ENCODE measurements around the gene RWDD3. TPM values are rescaled to one million over a fixed set of nuclear protein-coding genes. Genes with fewer than 3 reads are reported as not detected.

Gene RWDD3
- total and polyA plus RNA-seq, 2 donors (not counting 1 experiment from before 2014, with no cell fraction given): 19.9 to 21.9 TPM

DNA sequence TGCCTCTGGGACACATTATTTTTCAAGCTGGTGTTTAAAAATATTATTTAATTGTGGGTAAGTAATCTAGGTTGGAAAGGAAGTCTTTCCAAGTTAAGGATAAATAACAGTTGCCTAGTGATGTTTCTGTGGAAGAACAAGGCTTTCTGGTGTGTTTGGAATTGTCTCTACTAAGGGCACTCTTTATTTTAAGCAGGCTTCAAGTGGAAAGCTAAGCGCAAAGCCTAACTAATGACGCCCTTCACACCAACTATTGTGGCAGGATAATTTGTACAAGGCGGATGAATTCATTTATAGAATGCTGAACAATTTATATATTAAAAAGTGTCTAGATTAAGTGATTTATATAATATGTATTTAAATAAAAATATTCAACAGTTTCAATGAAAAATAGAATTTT is 25.1 kb upstream of the RWDD3 start:
- H3K27ac Mint-ChIP-seq: no peak overlapping the region
- H3K9me3 ChIP-seq (ENCODE audit: control extremely low read depth in 1 of 3, control insufficient read depth in 2 of 3, insufficient read depth in 1 of 3, low read length in 2 of 3): no peaks in the 10 kb centered on the region
- intact Hi-C loops (cut with micrococcal nuclease): no loop called here
- ChIA-PET POLR2A (no interaction called here), CTCF (no interaction called here)
- H3K9me3 Mint-ChIP-seq (ENCODE audit: insufficient read depth): no peaks in the 10 kb centered on the region
- H3K4me1 Mint-ChIP-seq: no peaks in the 10 kb centered on the region
- no peak overlapping the region for H3K9ac ChIP-seq (ENCODE audit: low read length)
- no peak overlapping the region for H3K4me3 Mint-ChIP-seq
- H3K36me3 ChIP-seq (replicated peaks in 1 of 2; ENCODE audit: control extremely low read depth in 1 of 2, control insufficient read depth in 1 of 2, extremely low read depth in 1 of 2, insufficient read depth in 2 of 2, low read length in 1 of 2): no peaks in the 10 kb centered on the region
- peaks cover 5% of the 10 kb centered on the region for H3K27me3 Mint-ChIP-seq
- WGBS (ENCODE audit: insufficient coverage): no CpG with 5 or more reads among the region's 3 CpGs
- no peak overlapping the region for H3K4me3 ChIP-seq (ENCODE audit: control extremely low read depth in 1 of 5, extremely low read depth in 1 of 5, insufficient read depth in 1 of 5, low read depth in 2 of 5, low read length in 4 of 5)
- H3K4me2 ChIP-seq (replicated peaks; ENCODE audit: low read depth, low read length, poor library complexity, severe bottlenecking): no peak overlapping the region
- no peaks in the 10 kb centered on the region for H3K4me1 ChIP-seq (ENCODE audit: control insufficient read depth in 2 of 2, insufficient read depth in 2 of 2, low read length in 2 of 2)
- no peak overlapping the region for H3K27ac ChIP-seq (ENCODE audit: low read length in 2 of 2)
- DNase-seq (no peak), ATAC-seq (ENCODE audit: low read depth) (no peak)
- no peaks in the 10 kb centered on the region for H4K20me1 ChIP-seq (ENCODE audit: control insufficient read depth, insufficient read depth, low read length, poor library complexity, severe bottlenecking)
- H3K27me3 ChIP-seq (replicated peaks in 1 of 4; ENCODE audit: control extremely low read depth in 1 of 4, control insufficient read depth in 3 of 4, insufficient read depth in 4 of 4, low read length in 3 of 4): no peaks in the 10 kb centered on the region
- H2AFZ ChIP-seq (ENCODE audit: insufficient read depth, low read depth, low read length, poor library complexity, severe bottlenecking): no peak overlapping the region
- no peak for TF ChIP-seq EZH2 (IDR thresholded peaks at IDR 0.05; ENCODE audit: borderline replicate concordance, insufficient read depth, low read depth, low read length, poor library complexity, severe bottlenecking)
- TF ChIP-seq, protein P1, sequence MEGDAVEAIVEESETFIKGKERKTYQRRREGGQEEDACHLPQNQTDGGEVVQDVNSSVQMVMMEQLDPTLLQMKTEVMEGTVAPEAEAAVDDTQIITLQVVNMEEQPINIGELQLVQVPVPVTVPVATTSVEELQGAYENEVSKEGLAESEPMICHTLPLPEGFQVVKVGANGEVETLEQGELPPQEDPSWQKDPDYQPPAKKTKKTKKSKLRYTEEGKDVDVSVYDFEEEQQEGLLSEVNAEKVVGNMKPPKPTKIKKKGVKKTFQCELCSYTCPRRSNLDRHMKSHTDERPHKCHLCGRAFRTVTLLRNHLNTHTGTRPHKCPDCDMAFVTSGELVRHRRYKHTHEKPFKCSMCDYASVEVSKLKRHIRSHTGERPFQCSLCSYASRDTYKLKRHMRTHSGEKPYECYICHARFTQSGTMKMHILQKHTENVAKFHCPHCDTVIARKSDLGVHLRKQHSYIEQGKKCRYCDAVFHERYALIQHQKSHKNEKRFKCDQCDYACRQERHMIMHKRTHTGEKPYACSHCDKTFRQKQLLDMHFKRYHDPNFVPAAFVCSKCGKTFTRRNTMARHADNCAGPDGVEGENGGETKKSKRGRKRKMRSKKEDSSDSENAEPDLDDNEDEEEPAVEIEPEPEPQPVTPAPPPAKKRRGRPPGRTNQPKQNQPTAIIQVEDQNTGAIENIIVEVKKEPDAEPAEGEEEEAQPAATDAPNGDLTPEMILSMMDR (IDR thresholded peaks at IDR 0.05): no peak
- no peaks in the 10 kb centered on the region for H3K79me2 ChIP-seq (ENCODE audit: control insufficient read depth, insufficient read depth, low read length)

DNA sequence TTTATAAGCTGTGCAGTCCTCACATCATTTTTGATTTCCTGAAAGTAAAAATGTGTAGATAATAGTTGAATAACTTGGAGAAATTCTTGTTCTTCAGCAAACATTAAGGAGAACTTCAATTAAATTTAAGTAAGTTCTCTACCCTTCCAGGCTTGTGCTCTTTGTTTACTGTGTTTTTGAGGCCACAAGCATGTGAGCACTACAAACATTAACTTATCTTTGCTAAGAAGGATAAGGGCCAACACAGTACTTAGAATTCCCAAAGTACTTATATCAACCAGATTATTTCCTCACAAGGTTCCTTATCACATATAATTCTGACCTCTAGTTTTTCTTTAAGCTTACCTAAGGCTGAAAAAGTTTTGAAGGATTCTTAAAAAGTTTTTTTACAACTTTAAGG is 24.7 kb upstream of the RWDD3 start:
- H3K4me1 Mint-ChIP-seq: no peaks in the 10 kb centered on the region
- POLR2A ChIA-PET: no interaction called here
- CTCF ChIA-PET: no interaction called here

More for the DNA sequence above, 24.7 kb upstream of the RWDD3 start:
- Histone ChIP-seq H4K20me1 (ENCODE audit: control insufficient read depth, insufficient read depth, low read length, poor library complexity, severe bottlenecking) (no peaks in the 10 kb centered on the region), H3K4me1 (ENCODE audit: control insufficient read depth in 2 of 2, insufficient read depth in 2 of 2, low read length in 2 of 2) (no peaks in the 10 kb centered on the region), H3K27ac (ENCODE audit: low read length in 2 of 2) (no peak overlapping the region), H3K4me2 (replicated peaks; ENCODE audit: low read depth, low read length, poor library complexity, severe bottlenecking) (no peak overlapping the region), H3K9ac (ENCODE audit: low read length) (no peak overlapping the region), H3K9me3 (ENCODE audit: control extremely low read depth in 1 of 3, control insufficient read depth in 2 of 3, insufficient read depth in 1 of 3, low read length in 2 of 3) (no peaks in the 10 kb centered on the region), H3K4me3 (ENCODE audit: control extremely low read depth in 1 of 5, extremely low read depth in 1 of 5, insufficient read depth in 1 of 5, low read depth in 2 of 5, low read length in 4 of 5) (no peak overlapping the region), H3K79me2 (ENCODE audit: control insufficient read depth, insufficient read depth, low read length) (no peaks in the 10 kb centered on the region), H3K36me3 (replicated peaks in 1 of 2; ENCODE audit: control extremely low read depth in 1 of 2, control insufficient read depth in 1 of 2, extremely low read depth in 1 of 2, insufficient read depth in 2 of 2, low read length in 1 of 2) (no peaks in the 10 kb centered on the region), H3K27me3 (replicated peaks in 1 of 4; ENCODE audit: control extremely low read depth in 1 of 4, control insufficient read depth in 3 of 4, insufficient read depth in 4 of 4, low read length in 3 of 4) (no peaks in the 10 kb centered on the region), H2AFZ (ENCODE audit: insufficient read depth, low read depth, low read length, poor library complexity, severe bottlenecking) (no peak overlapping the region)
- Mint-ChIP-seq H3K9me3 (ENCODE audit: insufficient read depth) (no peaks in the 10 kb centered on the region), H3K27ac (no peak overlapping the region), H3K27me3 (peaks cover 5% of the 10 kb centered on the region), H3K4me3 (no peak overlapping the region)
- ATAC-seq (ENCODE audit: low read depth) (no peak), DNase-seq (no peak)
- intact Hi-C loops (cut with micrococcal nuclease): no loop called here
- no peak for TF ChIP-seq EZH2 (IDR thresholded peaks at IDR 0.05; ENCODE audit: borderline replicate concordance, insufficient read depth, low read depth, low read length, poor library complexity, severe bottlenecking)
- TF ChIP-seq, protein P1 (IDR thresholded peaks at IDR 0.05): no peak

All from B cell (primary cell).